Measurements from ENCODE around the gene SNCB. TPM values are rescaled to one million over a fixed set of nuclear protein-coding genes. Genes with fewer than 3 reads are reported as not detected.

The SNCB gene
- total RNA-seq, 4 donors from 2014 or later = not detected

- peak overlapping the region; percentile 54 to 89 (median 67) for H3K27ac ChIP-seq
These were observed 15.8 kb upstream of the SNCB start for GRCh38 chr5:176646049-176646706.

GRCh38 chr5:176644878-176645670 lies 14.7 kb upstream of the SNCB start:
- H3K36me3 ChIP-seq = no peaks in the 10 kb centered on the region
- no peak overlapping the region for H3K27ac ChIP-seq
- WGBS, 2 donors = 89 to 93% methylated on average over 20 to 22 of the region's 22 CpGs
- no peaks in the 10 kb centered on the region for H3K27me3 ChIP-seq
- DNase-seq (ENCODE audit: low spot score in 2 of 2) = no peak
- no peak for TF ChIP-seq POLR2A (IDR thresholded peaks at IDR 0.05)
- no peak for TF ChIP-seq CTCF (IDR thresholded peaks at IDR 0.05)
- TF ChIP-seq EP300 (IDR thresholded peaks at IDR 0.05) = no peak
- peaks cover 0 to 29% (median 15%) of the 10 kb centered on the region in 4 donors for H3K4me1 ChIP-seq
- no peak overlapping the region for H3K4me3 ChIP-seq
- no peaks in the 10 kb centered on the region for H3K9me3 ChIP-seq

More at GRCh38 chr5:176646049-176646706, 15.8 kb upstream of the SNCB start:
- peak overlapping the region in 2 of 4 donors; percentile 69 to 87 for H3K4me3 ChIP-seq
- H3K27me3 ChIP-seq = no peaks in the 10 kb centered on the region
- H3K36me3 ChIP-seq = no peaks in the 10 kb centered on the region
- TF ChIP-seq POLR2A (IDR thresholded peaks at IDR 0.05) = no peak
- no peak for TF ChIP-seq CTCF (IDR thresholded peaks at IDR 0.05)
- no peak for TF ChIP-seq EP300 (IDR thresholded peaks at IDR 0.05)
- peaks cover 0 to 40% (median 15%) of the 10 kb centered on the region in 4 donors for H3K4me1 ChIP-seq
- WGBS, 2 donors = 88 to 89% methylated on average over 7 of the region's 7 CpGs
- H3K9me3 ChIP-seq = no peaks in the 10 kb centered on the region
- DNase-seq (ENCODE audit: low spot score in 2 of 2) = no peak

- no peaks in the 10 kb centered on the region for H3K27me3 ChIP-seq
- H3K4me3 ChIP-seq = no peak overlapping the region
- H3K27ac ChIP-seq = no peak overlapping the region
- WGBS, 2 donors = 65 to 68% methylated on average over 9 of the region's 9 CpGs
- H3K9me3 ChIP-seq = no peaks in the 10 kb centered on the region
- no peak for TF ChIP-seq POLR2A (IDR thresholded peaks at IDR 0.05)
- TF ChIP-seq CTCF (IDR thresholded peaks at IDR 0.05) = no peak
- TF ChIP-seq EP300 (IDR thresholded peaks at IDR 0.05) = no peak
- no peak for DNase-seq (ENCODE audit: low spot score in 2 of 2)
- H3K4me1 ChIP-seq = peaks cover 0 to 24% (median 15%) of the 10 kb centered on the region in 4 donors
- H3K36me3 ChIP-seq = no peaks in the 10 kb centered on the region
These were observed 14.0 kb upstream of the SNCB start for GRCh38 chr5:176644294-176644693.

GRCh38 chr5:176643491-176644219 lies 13.3 kb upstream of the SNCB start:
- no peaks in the 10 kb centered on the region for H3K36me3 ChIP-seq
- H3K4me1 ChIP-seq = peaks cover 0 to 17% (median 12%) of the 10 kb centered on the region in 4 donors
- no peaks in the 10 kb centered on the region for H3K27me3 ChIP-seq
- no peak overlapping the region for H3K4me3 ChIP-seq
- no peak overlapping the region for H3K27ac ChIP-seq
- 73 to 82% methylated on average over 8 to 9 of the region's 11 CpGs for WGBS, 2 donors
- no peaks in the 10 kb centered on the region for H3K9me3 ChIP-seq
- no peak for TF ChIP-seq POLR2A (IDR thresholded peaks at IDR 0.05)
- no peak for TF ChIP-seq EP300 (IDR thresholded peaks at IDR 0.05)
- no peak for TF ChIP-seq CTCF (IDR thresholded peaks at IDR 0.05)
- no peak for DNase-seq (ENCODE audit: low spot score in 2 of 2)
